IMR-90 (cell line): Measurements from ENCODE around the gene SLC35F1. TPM values are rescaled to one million over a fixed set of nuclear protein-coding genes. Genes with fewer than 3 reads are reported as not detected.

Experiments
- ATAC-seq: fragments of 200-7000 bp; cut with Tn5 transposase; 2 replicates; pipeline ENCODE4 v1.9.1; 2020; ENCODE audit warnings: low read depth, mild to moderate bottlenecking, moderate library complexity
- BruUV-seq: library from RNA; stranded (reverse); fragments of 400-500 nt; replicated peaks from 2 replicates; lab custom pipeline; 2021; lab: Mats Ljungman, UMichigan
- CTCF ChIA-PET: fragments of 300-600 bp; formaldehyde crosslinking; extraction: SDS; loops from one replicate; lab custom pipeline; 2021; ENCODE audit warnings: antibody characterized with exemption; lab: Yijun Ruan, JAX
- POLR2A ChIA-PET: fragments of 300-600 bp; sonication (Branson Sonifier 250); formaldehyde crosslinking; loops from one replicate; lab custom pipeline; 2022; ENCODE audit warnings: antibody characterized with exemption; ENCODE audit not compliant: unreplicated experiment; lab: Charles Lee
- DNase-seq: peaks from one replicate; pipeline ENCODE4 v3.0.0; 2013
- H2AFZ ChIP-seq: replicated peaks from 2 replicates; pipeline ENCODE3; 2013; ENCODE audit warnings: low read length, mild to moderate bottlenecking; ENCODE audit not compliant: poor library complexity
- H2AK5ac ChIP-seq: 2 replicates; pipeline ENCODE4 v1.6.1; 2013; ENCODE audit warnings: low read depth, low read length, inconsistent platforms
- H2AK9ac ChIP-seq: replicated peaks from 2 replicates; pipeline ENCODE3; 2013; ENCODE audit warnings: mild to moderate bottlenecking, low read depth, low read length, moderate library complexity; ENCODE audit not compliant: poor library complexity
- H2BK120ac ChIP-seq: 2 replicates; pipeline ENCODE4 v1.6.1; 2013; ENCODE audit warnings: low read depth, low read length, inconsistent platforms
- H2BK15ac ChIP-seq: 3 replicates; pipeline ENCODE4 v1.6.1; 2013; ENCODE audit warnings: low read depth, low read length, inconsistent platforms
- H2BK20ac ChIP-seq: 2 replicates; pipeline ENCODE4 v1.6.1; 2013; ENCODE audit warnings: low read depth, mild to moderate bottlenecking, inconsistent platforms, low read length, moderate library complexity
- H2BK5ac ChIP-seq: 2 replicates; pipeline ENCODE4 v1.6.1; 2013; ENCODE audit warnings: mild to moderate bottlenecking, low read depth, low read length, inconsistent platforms; ENCODE audit not compliant: poor library complexity, severe bottlenecking
- H3K14ac ChIP-seq: replicated peaks from 2 replicates; pipeline ENCODE4 v1.6.1; 2013; ENCODE audit warnings: low read depth, low read length, inconsistent platforms
- H3K18ac ChIP-seq: 2 replicates; pipeline ENCODE4 v1.6.1; 2013; ENCODE audit warnings: low read depth, low read length, control low read depth
- H3K23ac ChIP-seq: 2 replicates; pipeline ENCODE4 v1.6.1; 2013; ENCODE audit warnings: low read depth, low read length, inconsistent platforms
- H3K27ac ChIP-seq: 2 replicates; pipeline ENCODE4 v1.5.1; 2013; ENCODE audit warnings: mild to moderate bottlenecking, control low read depth, low read length; ENCODE audit not compliant: insufficient read depth
- H3K27me3 ChIP-seq: 2 replicates; pipeline ENCODE4 v1.6.1; 2013; ENCODE audit warnings: low read length; ENCODE audit not compliant: control insufficient read depth, insufficient read depth
- H3K36me3 ChIP-seq: 2 replicates; pipeline ENCODE4 v1.6.1; 2013; ENCODE audit warnings: low read length, mixed read lengths; ENCODE audit not compliant: control insufficient read depth, insufficient read depth
- H3K4ac ChIP-seq: 2 replicates; pipeline ENCODE4 v1.6.1; 2013; ENCODE audit warnings: low read depth, low read length, inconsistent platforms
- H3K4me1 ChIP-seq: 2 replicates; pipeline ENCODE4 v1.6.1; 2013; ENCODE audit warnings: low read length, mixed read lengths; ENCODE audit not compliant: control insufficient read depth, insufficient read depth
- H3K4me2 ChIP-seq: 2 replicates; pipeline ENCODE4 v1.6.1; 2013; ENCODE audit warnings: low read depth, mild to moderate bottlenecking, control low read depth, low read length, moderate library complexity
- H3K4me3 ChIP-seq: 2 replicates; pipeline ENCODE4 v1.5.1; 2013; ENCODE audit warnings: low read depth, mild to moderate bottlenecking, control low read depth, low read length, moderate library complexity; ENCODE audit not compliant: insufficient read depth
- H3K56ac ChIP-seq: 2 replicates; pipeline ENCODE4 v1.6.1; 2013; ENCODE audit warnings: low read length, inconsistent platforms; ENCODE audit not compliant: insufficient read depth; ENCODE audit errors: extremely low read depth
- H3K79me1 ChIP-seq, 2 experiments: 2 replicates each; pipeline ENCODE4 v1.6.1; 2013; ENCODE audit warnings: low read length in 2 of 2, inconsistent platforms in 1 of 2, low read depth in 1 of 2
- H3K9ac ChIP-seq: 2 replicates; pipeline ENCODE4 v1.6.1; 2013; ENCODE audit warnings: low read depth, low read length, control low read depth
- H3K9me1 ChIP-seq: 2 replicates; pipeline ENCODE4 v1.6.1; 2013; ENCODE audit warnings: low read length, inconsistent platforms; ENCODE audit not compliant: insufficient read depth
- H3K9me3 ChIP-seq: 2 replicates; pipeline ENCODE4 v1.6.1; 2013; ENCODE audit warnings: low read length; ENCODE audit not compliant: control insufficient read depth, insufficient read depth
- H4K20me1 ChIP-seq: 2 replicates; pipeline ENCODE4 v1.6.1; 2013; ENCODE audit warnings: low read length, inconsistent platforms; ENCODE audit not compliant: insufficient read depth
- H4K5ac ChIP-seq: 2 replicates; pipeline ENCODE4 v1.6.1; 2013; ENCODE audit warnings: mild to moderate bottlenecking, low read depth, low read length, control low read depth
- H4K8ac ChIP-seq, 2 experiments: 2 replicates each; pipeline ENCODE4 v1.6.1; 2013; ENCODE audit warnings: low read depth in 2 of 2, low read length in 2 of 2, control low read depth in 1 of 2, inconsistent platforms in 1 of 2
- H4K91ac ChIP-seq: 2 replicates; pipeline ENCODE4 v1.6.1; 2013; ENCODE audit warnings: low read depth, low read length, inconsistent platforms; ENCODE audit not compliant: insufficient read depth
- CEBPB ChIP-seq: IDR thresholded peaks from 2 replicates; pipeline ENCODE4 v1.6.1; 2012; ENCODE audit warnings: low read depth, low read length, improper control_type of control experiment
- CHD1 ChIP-seq: IDR thresholded peaks from 2 replicates; pipeline ENCODE4 v1.6.1; 2012; ENCODE audit warnings: low read depth, low read length, improper control_type of control experiment
- MAFK ChIP-seq: IDR thresholded peaks from 2 replicates; pipeline ENCODE4 v1.6.1; 2012; ENCODE audit warnings: low read depth, low read length, improper control_type of control experiment
- MXI1 ChIP-seq: IDR thresholded peaks from 2 replicates; pipeline ENCODE4 v1.6.1; 2012; ENCODE audit warnings: low read depth, mild to moderate bottlenecking, low read length, moderate library complexity, borderline replicate concordance
- POLR2A ChIP-seq: IDR thresholded peaks from 2 replicates; pipeline ENCODE4 v1.6.1; 2012; ENCODE audit warnings: mild to moderate bottlenecking, low read depth, low read length
- RAD21 ChIP-seq: IDR thresholded peaks from 2 replicates; pipeline ENCODE4 v1.6.1; 2012; ENCODE audit warnings: low read length, improper control_type of control experiment
- RCOR1 ChIP-seq: IDR thresholded peaks from 2 replicates; pipeline ENCODE4 v1.6.1; 2012; ENCODE audit warnings: mild to moderate bottlenecking, low read length, improper control_type of control experiment; ENCODE audit not compliant: insufficient replicate concordance
- RFX5 ChIP-seq: IDR thresholded peaks from 2 replicates; pipeline ENCODE4 v1.8.0; 2012; ENCODE audit warnings: low read depth, mild to moderate bottlenecking, low read length, moderate library complexity
- SMC3 ChIP-seq: fragments of 150-350 bp; IDR thresholded peaks from 2 replicates; pipeline ENCODE4 v1.6.1; 2016; ENCODE audit warnings: low read depth, mild to moderate bottlenecking, antibody characterized with exemption, low read length, moderate library complexity
- WGBS, 2 experiments: methylation state at CpG; one replicate each; pipeline versions ENCODE4 v1.1.5 to v1.1.7; 2013; ENCODE audit warnings: missing lambda C conversion rate in 2 of 2; ENCODE audit not compliant: insufficient read length in 1 of 2; ENCODE audit errors: extremely low coverage in 2 of 2; 5-methylcytosine and 5-hydroxymethylcytosine counted together
- dilution Hi-C: fragments of 300-500 bp; cut with HindIII; formaldehyde crosslinking; loops from one replicate; pipeline ENCODE4 v1.14.3; 2018; ENCODE audit warnings: low sequenced_read_pairs; ENCODE audit not compliant: unreplicated experiment
- in situ Hi-C: fragments of 300-500 bp; cut with MboI; formaldehyde crosslinking; loops from 3 replicates; pipeline ENCODE4 v1.14.3; 2019; ENCODE audit warnings: low sequenced_read_pairs, inconsistent platforms, mixed read lengths
- intact Hi-C: fragments of 100-400 bp; cut with micrococcal nuclease; formaldehyde crosslinking; loops from 2 replicates; pipeline ENCODE4 v1.10.0; 2022
- polyA plus RNA-seq, 3 experiments: library from polyadenylated mRNA; depleted of rRNA; stranded (reverse); fragments of >200 nt; gene quantifications; 2 replicates each; pipeline ENCODE4 v1.2.3, GENCODE V29; 2012; ENCODE audit warnings: low replicate concordance in 1 of 3
- total RNA-seq: library from RNA; depleted of rRNA; stranded (reverse); fragments of >200 nt; gene quantifications from 2 replicates; pipeline ENCODE4 v1.2.3, GENCODE V29; 2012
- TF ChIP-seq, protein P1 (sequence below): conservative IDR thresholded peaks from 2 replicates; pipeline ENCODE4 v1.5.1; 2012; ENCODE audit warnings: mild to moderate bottlenecking, low read depth, low read length, improper control_type of control experiment
- TF ChIP-seq, protein P2 (sequence below): fragments of 150-350 bp; IDR thresholded peaks from 2 replicates; pipeline ENCODE4 v1.6.1; 2017; ENCODE audit warnings: mild to moderate bottlenecking, antibody characterized with exemption, low read length, low read depth

Gene SLC35F1
- total and polyA plus RNA-seq, 2 of the 4 experiments (the other 2 are of a cell fraction), result not detected

- H3K4ac ChIP-seq, result no peak overlapping the region
- H2AFZ ChIP-seq, result no peak overlapping the region
- H3K4me2 ChIP-seq, result no peak overlapping the region
- H3K14ac ChIP-seq, result no peak overlapping the region
- no peak overlapping the region for H2AK5ac ChIP-seq
- no peaks in the 10 kb centered on the region for H3K9me3 ChIP-seq
- ATAC-seq, result no peak
- H4K5ac ChIP-seq, result no peak overlapping the region
- H2AK9ac ChIP-seq, result no peak overlapping the region
- H3K9me1 ChIP-seq, result no peaks in the 10 kb centered on the region
- no peak overlapping the region for H2BK5ac ChIP-seq
- no peak overlapping the region for H4K91ac ChIP-seq
- H3K23ac ChIP-seq, result no peak overlapping the region
- no peak overlapping the region for H3K56ac ChIP-seq
- in situ Hi-C loops (no loop called here), dilution Hi-C loops (no loop called here), intact Hi-C loops (no loop called here)
- H4K8ac ChIP-seq, result no peak overlapping the region
- no peak overlapping the region for H3K4me3 ChIP-seq
- no peaks in the 10 kb centered on the region for H3K79me1 ChIP-seq
- no peak overlapping the region for H2BK20ac ChIP-seq
- no peak overlapping the region for H2BK15ac ChIP-seq
- no peaks in the 10 kb centered on the region for H3K36me3 ChIP-seq
- no peak overlapping the region for H3K18ac ChIP-seq
- CTCF ChIA-PET, result interaction anchor here (0.9 kb wide), 1 partner anchor 22 kb away, joined by 3 read pairs; no protein-coding TSS in a partner anchor
- no peak for DNase-seq
- POLR2A ChIA-PET, result no interaction called here
- H3K9ac ChIP-seq, result no peak overlapping the region
- no CpG with 5 or more reads among the region's 2 CpGs for WGBS, 2 experiments
- H3K4me1 ChIP-seq, result no peaks in the 10 kb centered on the region
- no peak overlapping the region for H2BK120ac ChIP-seq
- BruUV-seq, result no TSS peak
- H3K27ac ChIP-seq, result no peak overlapping the region
- TF ChIP-seq RAD21 (no peak), MXI1 (no peak), RCOR1 (no peak), RFX5 (no peak), CEBPB (no peak), CHD1 (no peak), MAFK (no peak), POLR2A (no peak), SMC3 (no peak)
- TF ChIP-seq, protein P1, sequence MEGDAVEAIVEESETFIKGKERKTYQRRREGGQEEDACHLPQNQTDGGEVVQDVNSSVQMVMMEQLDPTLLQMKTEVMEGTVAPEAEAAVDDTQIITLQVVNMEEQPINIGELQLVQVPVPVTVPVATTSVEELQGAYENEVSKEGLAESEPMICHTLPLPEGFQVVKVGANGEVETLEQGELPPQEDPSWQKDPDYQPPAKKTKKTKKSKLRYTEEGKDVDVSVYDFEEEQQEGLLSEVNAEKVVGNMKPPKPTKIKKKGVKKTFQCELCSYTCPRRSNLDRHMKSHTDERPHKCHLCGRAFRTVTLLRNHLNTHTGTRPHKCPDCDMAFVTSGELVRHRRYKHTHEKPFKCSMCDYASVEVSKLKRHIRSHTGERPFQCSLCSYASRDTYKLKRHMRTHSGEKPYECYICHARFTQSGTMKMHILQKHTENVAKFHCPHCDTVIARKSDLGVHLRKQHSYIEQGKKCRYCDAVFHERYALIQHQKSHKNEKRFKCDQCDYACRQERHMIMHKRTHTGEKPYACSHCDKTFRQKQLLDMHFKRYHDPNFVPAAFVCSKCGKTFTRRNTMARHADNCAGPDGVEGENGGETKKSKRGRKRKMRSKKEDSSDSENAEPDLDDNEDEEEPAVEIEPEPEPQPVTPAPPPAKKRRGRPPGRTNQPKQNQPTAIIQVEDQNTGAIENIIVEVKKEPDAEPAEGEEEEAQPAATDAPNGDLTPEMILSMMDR, result no peak
- TF ChIP-seq, protein P2, sequence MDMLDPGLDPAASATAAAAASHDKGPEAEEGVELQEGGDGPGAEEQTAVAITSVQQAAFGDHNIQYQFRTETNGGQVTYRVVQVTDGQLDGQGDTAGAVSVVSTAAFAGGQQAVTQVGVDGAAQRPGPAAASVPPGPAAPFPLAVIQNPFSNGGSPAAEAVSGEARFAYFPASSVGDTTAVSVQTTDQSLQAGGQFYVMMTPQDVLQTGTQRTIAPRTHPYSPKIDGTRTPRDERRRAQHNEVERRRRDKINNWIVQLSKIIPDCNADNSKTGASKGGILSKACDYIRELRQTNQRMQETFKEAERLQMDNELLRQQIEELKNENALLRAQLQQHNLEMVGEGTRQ, result no peak
- no peaks in the 10 kb centered on the region for H3K27me3 ChIP-seq
- H4K20me1 ChIP-seq, result no peaks in the 10 kb centered on the region
Measured at GRCh38 chr6:118102401-118102800, 195.3 kb downstream of the SLC35F1 start.
